ENCODE measurements around the gene PTPN1. TPM values are rescaled to one million over a fixed set of nuclear protein-coding genes. Genes with fewer than 3 reads are reported as not detected.
A peak's percentile ranks its signal among the peaks of the same experiment; 100 is the strongest.

The PTPN1 gene
- total and polyA plus RNA-seq, 2 donors (not counting 3 experiments of a cell fraction or from before 2014, with no cell fraction given), result 41.1 to 64.3 TPM

DNA sequence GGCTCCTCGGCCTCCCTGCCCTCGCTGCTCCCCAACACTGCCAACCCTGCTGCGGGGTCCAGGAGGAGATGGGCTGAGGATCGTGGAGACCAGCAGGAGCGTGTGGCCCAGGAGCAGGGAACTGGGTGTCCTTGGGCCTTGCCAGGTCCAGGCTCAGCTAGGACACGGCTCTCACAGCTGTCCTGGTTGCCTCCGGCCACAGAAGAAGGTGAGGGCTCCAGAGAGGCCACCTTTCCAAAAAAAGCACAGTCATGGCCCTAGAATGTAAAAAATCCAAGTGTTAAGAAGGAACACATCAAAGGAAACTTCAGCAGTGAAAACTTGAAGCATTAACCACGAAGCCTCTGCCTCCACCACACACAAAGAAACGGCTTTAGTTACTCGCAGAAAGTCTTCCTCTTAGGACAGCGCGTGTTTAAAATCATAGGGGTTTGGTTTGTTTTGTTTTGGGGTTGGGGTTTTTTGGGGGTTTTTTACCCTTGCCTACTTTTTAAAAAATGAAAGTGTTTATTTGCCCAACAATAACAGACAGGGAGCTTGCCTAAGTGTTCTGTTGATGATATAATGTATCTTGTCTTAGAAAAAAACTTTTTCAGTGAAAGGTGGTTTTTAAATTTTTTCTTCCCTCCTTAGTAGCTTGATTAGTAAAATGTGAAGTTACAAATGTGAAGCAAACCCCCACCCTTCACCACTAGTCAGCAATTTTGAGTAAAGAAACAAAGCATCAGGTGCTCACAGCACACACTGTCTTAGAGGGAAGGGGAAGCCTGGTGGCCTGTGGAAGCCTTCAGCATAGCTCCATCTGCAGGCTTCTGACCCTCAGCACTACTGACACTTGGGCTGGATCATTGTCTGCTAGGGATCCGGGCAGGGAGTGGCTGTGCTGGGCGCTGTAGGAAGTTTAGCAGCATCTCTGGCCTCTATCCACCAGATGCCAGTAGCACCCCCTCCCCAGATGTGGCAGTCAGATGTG, 60.0 kb downstream of the PTPN1 start:
- no peaks in the 10 kb centered on the region for H4K20me1 ChIP-seq (replicated peaks; ENCODE audit: control insufficient read depth, extremely low read depth, insufficient read depth, low read length)
- H3K9me3 ChIP-seq (replicated peaks; ENCODE audit: control insufficient read depth, insufficient read depth, low read length), result no peaks in the 10 kb centered on the region
- DNase-seq (ENCODE audit: low read depth, low spot score) (peak; percentile 42), FAIRE-seq (peak; percentile 82)
- H3K9ac ChIP-seq (replicated peaks; ENCODE audit: extremely low read depth, insufficient read depth, low read length), result no peak overlapping the region
- no peaks in the 10 kb centered on the region for H3K9me1 ChIP-seq (replicated peaks; ENCODE audit: control insufficient read depth, extremely low read depth, insufficient read depth, low read length)
- peaks cover 65% of the 10 kb centered on the region for H3K79me2 ChIP-seq (ENCODE audit: control insufficient read depth, insufficient read depth, low read length)
- H3K4me1 ChIP-seq (ENCODE audit: control insufficient read depth, extremely low read depth, insufficient read depth, low read length), result peaks cover 40% of the 10 kb centered on the region
- TF ChIP-seq, protein P1, sequence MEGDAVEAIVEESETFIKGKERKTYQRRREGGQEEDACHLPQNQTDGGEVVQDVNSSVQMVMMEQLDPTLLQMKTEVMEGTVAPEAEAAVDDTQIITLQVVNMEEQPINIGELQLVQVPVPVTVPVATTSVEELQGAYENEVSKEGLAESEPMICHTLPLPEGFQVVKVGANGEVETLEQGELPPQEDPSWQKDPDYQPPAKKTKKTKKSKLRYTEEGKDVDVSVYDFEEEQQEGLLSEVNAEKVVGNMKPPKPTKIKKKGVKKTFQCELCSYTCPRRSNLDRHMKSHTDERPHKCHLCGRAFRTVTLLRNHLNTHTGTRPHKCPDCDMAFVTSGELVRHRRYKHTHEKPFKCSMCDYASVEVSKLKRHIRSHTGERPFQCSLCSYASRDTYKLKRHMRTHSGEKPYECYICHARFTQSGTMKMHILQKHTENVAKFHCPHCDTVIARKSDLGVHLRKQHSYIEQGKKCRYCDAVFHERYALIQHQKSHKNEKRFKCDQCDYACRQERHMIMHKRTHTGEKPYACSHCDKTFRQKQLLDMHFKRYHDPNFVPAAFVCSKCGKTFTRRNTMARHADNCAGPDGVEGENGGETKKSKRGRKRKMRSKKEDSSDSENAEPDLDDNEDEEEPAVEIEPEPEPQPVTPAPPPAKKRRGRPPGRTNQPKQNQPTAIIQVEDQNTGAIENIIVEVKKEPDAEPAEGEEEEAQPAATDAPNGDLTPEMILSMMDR (IDR thresholded peaks at IDR 0.05; ENCODE audit: extremely low read depth in 1 of 2, insufficient read depth in 1 of 2, low read depth in 1 of 2, low read length in 2 of 2), result peak; percentile 44 to 62
- TF ChIP-seq MYC (IDR thresholded peaks at IDR 0.05; ENCODE audit: low read depth, low read length) (no peak), JUN (IDR thresholded peaks at IDR 0.05; ENCODE audit: borderline replicate concordance, insufficient read depth, insufficient read length, low read depth) (no peak), GATA2 (IDR thresholded peaks at IDR 0.05; ENCODE audit: insufficient read depth, insufficient read length, low read depth, low read length) (no peak), EZH2 (IDR thresholded peaks at IDR 0.05; ENCODE audit: borderline replicate concordance, low read depth, low read length, severe bottlenecking) (no peak)
- ChIA-PET CTCF (interaction anchor here (0.6 to 9.0 kb wide), 19 partner anchors 9 to 384 kb away, joined by 3 to 133 read pairs (median 4); partner anchors contain the start of gene PTPN1), POLR2A (no interaction called here)
- H3K4me3 ChIP-seq (replicated peaks in 1 of 3; ENCODE audit: insufficient read depth in 1 of 3, low read depth in 1 of 3, low read length in 3 of 3), result no peak overlapping the region
- intact Hi-C loops (cut with micrococcal nuclease), result no loop called here
- H3K36me3 ChIP-seq (ENCODE audit: control insufficient read depth in 2 of 2, extremely low read depth in 1 of 2, insufficient read depth in 2 of 2, low read length in 2 of 2), result peaks cover 11 to 30% of the 10 kb centered on the region in 2 experiments
- BruUV-seq (replicated peaks), result no TSS peak
- H2AFZ ChIP-seq (ENCODE audit: low read depth, low read length), result no peak overlapping the region
- H3K27me3 ChIP-seq (ENCODE audit: control insufficient read depth in 2 of 2, insufficient read depth in 2 of 2, low read length in 2 of 2), result no peaks in the 10 kb centered on the region
- no peak overlapping the region for H3K4me2 ChIP-seq (ENCODE audit: insufficient read depth, low read length)
- no peak overlapping the region for H3K27ac ChIP-seq (ENCODE audit: insufficient read depth, low read depth, low read length)
- dilution Hi-C loops (cut with MboI; ENCODE audit: extremely low pct_ligation_motif_present, low sequenced_read_pairs), result no loop called here

Data from endothelial cell of umbilical vein (primary cell).